SJSA1 (cell line): ENCODE measurements around the gene BHLHA15. TPM values are rescaled to one million over a fixed set of nuclear protein-coding genes. Genes with fewer than 3 reads are reported as not detected.

ENCODE experiments used
- DNase-seq, 2 experiments: peaks; one replicate each; pipeline ENCODE4 v3.0.0-alpha.2; 2015 to 2020; ENCODE audit warnings: low spot score in 2 of 2, low read depth in 1 of 2
- H3K27ac ChIP-seq: fragments of 250-450 bp; sonication (Bioruptor Pico); 2 replicates; pipeline ENCODE4 v1.5.1; 2020; ENCODE audit warnings: mild to moderate bottlenecking, moderate library complexity
- H3K27me3 ChIP-seq: fragments of 250-450 bp; sonication (Bioruptor Pico); replicated peaks from 2 replicates; pipeline ENCODE4 v1.5.1; 2020; ENCODE audit warnings: mild to moderate bottlenecking, moderate library complexity
- H3K36me3 ChIP-seq: fragments of 250-450 bp; sonication (Bioruptor Pico); 2 replicates; pipeline ENCODE4 v1.5.1; 2020; ENCODE audit warnings: mild to moderate bottlenecking
- H3K4me1 ChIP-seq: fragments of 250-450 bp; sonication (Bioruptor Pico); replicated peaks from 2 replicates; pipeline ENCODE4 v1.6.1; 2021; ENCODE audit warnings: mild to moderate bottlenecking
- H3K4me3 ChIP-seq: fragments of 250-450 bp; sonication (Bioruptor Pico); 2 replicates; pipeline ENCODE4 v1.5.1; 2020; ENCODE audit warnings: mild to moderate bottlenecking
- H3K9me3 ChIP-seq: fragments of 250-450 bp; sonication (Bioruptor Pico); replicated peaks from 2 replicates; pipeline ENCODE4 v1.5.1; 2020; ENCODE audit warnings: mild to moderate bottlenecking
- total RNA-seq: library from RNA; depleted of rRNA; stranded (reverse); fragments of >200 nt; shearing (Covaris generic); gene quantifications from 2 replicates; pipeline ENCODE4 v1.2.3, GENCODE V29; 2014

Gene BHLHA15
- total RNA-seq, 1 experiment from 2014 or later: not detected

GRCh38 chr7:98242934-98243333 lies 31.7 kb downstream of the BHLHA15 start:
- Histone ChIP-seq H3K27ac (no peak overlapping the region), H3K36me3 (peaks cover 29% of the 10 kb centered on the region), H3K4me1 (peaks cover 16% of the 10 kb centered on the region), H3K27me3 (no peaks in the 10 kb centered on the region), H3K4me3 (no peak overlapping the region), H3K9me3 (no peaks in the 10 kb centered on the region; the same call in 1 of the 2 replicates)
- no peak for DNase-seq

- Histone ChIP-seq H3K4me3 (no peak overlapping the region), H3K36me3 (peaks cover 20% of the 10 kb centered on the region), H3K4me1 (no peaks in the 10 kb centered on the region; the same call in 1 of the 2 replicates), H3K27ac (no peak overlapping the region), H3K9me3 (no peaks in the 10 kb centered on the region; the same call in 1 of the 2 replicates), H3K27me3 (no peaks in the 10 kb centered on the region)
- no peak for DNase-seq
Measured at GRCh38 chr7:98244871-98245270, 33.6 kb downstream of the BHLHA15 start.

GRCh38 chr7:98248156-98248555 lies 36.9 kb downstream of the BHLHA15 start:
- no peak overlapping the region for H3K4me3 ChIP-seq
- H3K27ac ChIP-seq: no peak overlapping the region
- no peaks in the 10 kb centered on the region for H3K9me3 ChIP-seq
- peaks cover 15% of the 10 kb centered on the region for H3K4me1 ChIP-seq
- no peaks in the 10 kb centered on the region for H3K27me3 ChIP-seq
- DNase-seq: no peak
- peaks cover 13% of the 10 kb centered on the region for H3K36me3 ChIP-seq

GRCh38 chr7:98249106-98249505 lies 37.9 kb downstream of the BHLHA15 start:
- no peak for DNase-seq
- H3K27ac ChIP-seq: no peak overlapping the region
- H3K36me3 ChIP-seq: peaks cover 13% of the 10 kb centered on the region
- H3K4me3 ChIP-seq: no peak overlapping the region
- no peaks in the 10 kb centered on the region for H3K9me3 ChIP-seq
- peaks cover 17% of the 10 kb centered on the region for H3K4me1 ChIP-seq
- no peaks in the 10 kb centered on the region for H3K27me3 ChIP-seq

- H3K27me3 ChIP-seq: no peaks in the 10 kb centered on the region
- H3K4me1 ChIP-seq: peaks cover 17% of the 10 kb centered on the region
- H3K36me3 ChIP-seq: peaks cover 17% of the 10 kb centered on the region
- DNase-seq: no peak
- H3K9me3 ChIP-seq: no peaks in the 10 kb centered on the region
- H3K4me3 ChIP-seq: no peak overlapping the region
- no peak overlapping the region for H3K27ac ChIP-seq
Measured at GRCh38 chr7:98250789-98251188, 39.5 kb downstream of the BHLHA15 start.

- H3K4me1 ChIP-seq: peaks cover 17% of the 10 kb centered on the region
- H3K27me3 ChIP-seq: no peaks in the 10 kb centered on the region
- peaks cover 20% of the 10 kb centered on the region for H3K36me3 ChIP-seq
- H3K9me3 ChIP-seq: no peaks in the 10 kb centered on the region
- H3K4me3 ChIP-seq: peak overlapping the region; percentile 84
- no peak overlapping the region for H3K27ac ChIP-seq
- DNase-seq: no peak
Measured at GRCh38 chr7:98251231-98251600, 40.0 kb downstream of the BHLHA15 start.

- Histone ChIP-seq H3K27me3 (no peaks in the 10 kb centered on the region), H3K9me3 (no peaks in the 10 kb centered on the region), H3K36me3 (peaks cover 25% of the 10 kb centered on the region), H3K27ac (peak within 1 kb of the TSS; percentile 30), H3K4me1 (peaks cover 17% of the 10 kb centered on the region), H3K4me3 (peak within 1 kb of the TSS; percentile 84)
- peak; percentile 80 to 91 for DNase-seq
Measured at GRCh38 chr7:98251601-98252424, 40.6 kb downstream of the BHLHA15 start, which contains the start of gene TECPR1. Gene TECPR1 (minus strand): TSS chr7:98252232. CDS start chr7:98246146, 6,086 bp downstream.

GRCh38 chr7:98252425-98253054 lies 41.3 kb downstream of the BHLHA15 start:
- Histone ChIP-seq H3K27ac (peak overlapping the region; percentile 30), H3K4me1 (peaks cover 17% of the 10 kb centered on the region), H3K4me3 (peak overlapping the region; percentile 84), H3K27me3 (no peaks in the 10 kb centered on the region), H3K9me3 (no peaks in the 10 kb centered on the region), H3K36me3 (peaks cover 29% of the 10 kb centered on the region)
- no peak for DNase-seq

- H3K27me3 ChIP-seq: no peaks in the 10 kb centered on the region
- no peak overlapping the region for H3K4me3 ChIP-seq
- H3K27ac ChIP-seq: no peak overlapping the region
- peaks cover 17% of the 10 kb centered on the region for H3K4me1 ChIP-seq
- no peak for DNase-seq
- no peaks in the 10 kb centered on the region for H3K9me3 ChIP-seq
- peaks cover 32% of the 10 kb centered on the region for H3K36me3 ChIP-seq
Measured at GRCh38 chr7:98254516-98254915, 43.3 kb downstream of the BHLHA15 start.

- no peak for DNase-seq
- H3K36me3 ChIP-seq: peaks cover 32% of the 10 kb centered on the region
- H3K27me3 ChIP-seq: no peaks in the 10 kb centered on the region
- H3K4me1 ChIP-seq: peaks cover 17% of the 10 kb centered on the region
- no peak overlapping the region for H3K4me3 ChIP-seq
- no peak overlapping the region for H3K27ac ChIP-seq
- no peaks in the 10 kb centered on the region for H3K9me3 ChIP-seq
Measured at GRCh38 chr7:98254951-98255610, 43.8 kb downstream of the BHLHA15 start.

- Histone ChIP-seq H3K27me3 (no peaks in the 10 kb centered on the region), H3K9me3 (no peaks in the 10 kb centered on the region), H3K4me1 (peaks cover 13% of the 10 kb centered on the region), H3K4me3 (no peak overlapping the region), H3K27ac (no peak overlapping the region), H3K36me3 (peaks cover 33% of the 10 kb centered on the region)
- no peak for DNase-seq
Measured at GRCh38 chr7:98256431-98256830, 45.2 kb downstream of the BHLHA15 start.

GRCh38 chr7:98257701-98258100 lies 46.5 kb downstream of the BHLHA15 start:
- Histone ChIP-seq H3K4me1 (peaks cover 7% of the 10 kb centered on the region), H3K36me3 (peaks cover 23% of the 10 kb centered on the region), H3K4me3 (no peak overlapping the region), H3K27ac (no peak overlapping the region), H3K9me3 (no peaks in the 10 kb centered on the region), H3K27me3 (no peaks in the 10 kb centered on the region)
- DNase-seq: no peak
